ENCODE results near the gene ARMC7. TPM values are rescaled to one million over a fixed set of nuclear protein-coding genes. Genes with fewer than 3 reads are reported as not detected.
A peak's percentile ranks its signal among the peaks of the same experiment; 100 is the strongest.

ARMC7 gene
- total RNA-seq, 1 donor from 2014 or later, result 1.9 TPM

DNA sequence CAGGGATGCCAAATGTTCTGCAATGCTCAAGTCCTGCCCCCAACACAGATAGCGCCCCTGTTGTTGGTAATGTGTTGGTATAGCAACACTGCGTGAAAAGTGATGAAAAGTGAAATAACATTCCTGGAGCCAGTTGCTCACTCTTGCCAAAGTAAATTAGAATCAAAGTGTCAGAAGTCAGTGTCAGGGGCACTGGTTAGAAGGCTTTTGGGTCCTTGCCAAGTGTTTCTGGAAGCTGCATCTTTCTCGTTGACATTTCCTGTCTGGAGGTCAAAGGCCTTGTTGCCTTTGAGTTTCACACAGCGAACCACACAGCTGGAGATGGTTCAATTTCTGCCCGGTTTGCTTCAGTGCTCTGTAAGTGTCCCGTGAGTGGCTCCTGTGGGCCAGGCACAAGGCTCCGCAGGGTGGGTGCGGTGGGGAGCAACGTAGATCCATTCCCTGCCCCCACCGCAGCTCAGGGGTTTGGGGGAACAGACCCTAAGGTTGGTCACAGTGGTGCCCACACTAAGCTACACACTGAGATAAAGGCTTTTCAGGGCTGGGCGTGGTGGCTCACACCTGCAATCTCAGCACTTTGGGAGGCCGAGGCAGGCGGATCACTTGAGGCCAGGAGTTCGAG, 25.6 kb upstream of the ARMC7 start:
- peak overlapping the region; percentile 52 for H3K4me3 Mint-ChIP-seq
- Histone ChIP-seq H4K20me1 (ENCODE audit: low read depth) (no peaks in the 10 kb centered on the region), H3K27me3 (no peaks in the 10 kb centered on the region), H3K4me2 (no peak overlapping the region), H3K27ac (no peak overlapping the region), H3K4me3 (no peak overlapping the region), H2AFZ (replicated peaks) (no peak overlapping the region), H3F3A (ENCODE audit: low read depth) (peaks cover 13% of the 10 kb centered on the region), H3K79me2 (ENCODE audit: low read depth) (no peaks in the 10 kb centered on the region), H3K36me3 (no peaks in the 10 kb centered on the region), H3K4me1 (peaks cover 11% of the 10 kb centered on the region), H3K9ac (no peak overlapping the region), H3K9me3 (ENCODE audit: low read depth) (no peaks in the 10 kb centered on the region)
- H3K27ac Mint-ChIP-seq, result peak overlapping the region; percentile 51
- H3K36me3 Mint-ChIP-seq, result no peaks in the 10 kb centered on the region
- TF ChIP-seq EZH2 (IDR thresholded peaks at IDR 0.05), result no peak
- TF ChIP-seq EZH2phosphoT487 (IDR thresholded peaks at IDR 0.05), result no peak
- TF ChIP-seq, protein P1, sequence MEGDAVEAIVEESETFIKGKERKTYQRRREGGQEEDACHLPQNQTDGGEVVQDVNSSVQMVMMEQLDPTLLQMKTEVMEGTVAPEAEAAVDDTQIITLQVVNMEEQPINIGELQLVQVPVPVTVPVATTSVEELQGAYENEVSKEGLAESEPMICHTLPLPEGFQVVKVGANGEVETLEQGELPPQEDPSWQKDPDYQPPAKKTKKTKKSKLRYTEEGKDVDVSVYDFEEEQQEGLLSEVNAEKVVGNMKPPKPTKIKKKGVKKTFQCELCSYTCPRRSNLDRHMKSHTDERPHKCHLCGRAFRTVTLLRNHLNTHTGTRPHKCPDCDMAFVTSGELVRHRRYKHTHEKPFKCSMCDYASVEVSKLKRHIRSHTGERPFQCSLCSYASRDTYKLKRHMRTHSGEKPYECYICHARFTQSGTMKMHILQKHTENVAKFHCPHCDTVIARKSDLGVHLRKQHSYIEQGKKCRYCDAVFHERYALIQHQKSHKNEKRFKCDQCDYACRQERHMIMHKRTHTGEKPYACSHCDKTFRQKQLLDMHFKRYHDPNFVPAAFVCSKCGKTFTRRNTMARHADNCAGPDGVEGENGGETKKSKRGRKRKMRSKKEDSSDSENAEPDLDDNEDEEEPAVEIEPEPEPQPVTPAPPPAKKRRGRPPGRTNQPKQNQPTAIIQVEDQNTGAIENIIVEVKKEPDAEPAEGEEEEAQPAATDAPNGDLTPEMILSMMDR (IDR thresholded peaks at IDR 0.05), result no peak
- peaks cover 33% of the 10 kb centered on the region for H3K4me1 Mint-ChIP-seq
- DNase-seq (ENCODE audit: low spot score), result no peak
- H3K27me3 Mint-ChIP-seq (ENCODE audit: insufficient read depth, low read depth), result peaks cover 7% of the 10 kb centered on the region
- H3K9me3 Mint-ChIP-seq, result no peaks in the 10 kb centered on the region

DNA sequence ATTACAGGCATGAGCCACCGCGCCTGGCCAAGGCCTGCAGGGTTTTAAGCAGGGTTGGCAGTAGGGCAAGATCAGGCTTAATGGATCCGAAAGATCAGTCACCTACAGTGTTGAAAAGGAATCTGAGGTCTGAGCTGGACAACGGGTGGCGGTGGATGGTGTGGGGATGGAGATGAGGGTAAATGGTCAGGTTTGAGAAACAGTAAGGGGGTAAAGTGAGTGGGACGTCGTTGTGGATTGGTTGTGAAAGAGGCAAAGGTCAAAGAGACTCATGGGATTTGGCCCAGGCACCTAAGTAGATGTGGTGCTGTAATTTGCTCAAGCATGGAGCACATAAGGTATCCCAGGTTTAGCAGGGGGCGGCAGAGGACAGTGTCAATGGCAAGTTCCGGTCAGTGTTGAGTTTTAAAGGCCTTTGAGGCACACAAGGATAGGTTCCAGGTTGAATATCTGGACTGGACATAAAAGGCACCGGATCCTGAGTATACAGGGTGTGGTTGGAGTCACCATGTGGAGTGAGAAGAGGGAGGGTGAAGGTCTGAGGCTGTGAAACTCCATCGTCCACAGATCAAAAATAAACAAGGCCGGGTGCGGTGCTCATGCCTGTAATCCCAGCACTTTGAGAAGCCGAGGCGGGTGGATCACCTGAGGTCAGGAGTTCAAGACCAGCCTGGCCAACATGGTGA, 23.1 kb upstream of the ARMC7 start:
- H3K79me2 ChIP-seq (ENCODE audit: low read depth), result no peaks in the 10 kb centered on the region
- H3K9ac ChIP-seq, result no peak overlapping the region
- Mint-ChIP-seq H3K27ac (no peak overlapping the region), H3K27me3 (ENCODE audit: insufficient read depth, low read depth) (peaks cover 7% of the 10 kb centered on the region), H3K36me3 (no peaks in the 10 kb centered on the region), H3K9me3 (no peaks in the 10 kb centered on the region), H3K4me1 (peaks cover 52% of the 10 kb centered on the region), H3K4me3 (peak overlapping the region; percentile 24)
- H3K36me3 ChIP-seq, result no peaks in the 10 kb centered on the region
- TF ChIP-seq EZH2phosphoT487 (IDR thresholded peaks at IDR 0.05) (no peak), EZH2 (IDR thresholded peaks at IDR 0.05) (no peak)
- TF ChIP-seq, protein P1 (IDR thresholded peaks at IDR 0.05), result no peak
- no peaks in the 10 kb centered on the region for H3K27me3 ChIP-seq
- no peak for DNase-seq (ENCODE audit: low spot score)
- no peaks in the 10 kb centered on the region for H4K20me1 ChIP-seq (ENCODE audit: low read depth)
- H3F3A ChIP-seq (ENCODE audit: low read depth), result peaks cover 21% of the 10 kb centered on the region
- H3K4me1 ChIP-seq, result peaks cover 19% of the 10 kb centered on the region
- no peak overlapping the region for H3K4me3 ChIP-seq
- peak overlapping the region; percentile 73 for H3K4me2 ChIP-seq
- no peak overlapping the region for H2AFZ ChIP-seq (replicated peaks)
- no peak overlapping the region for H3K27ac ChIP-seq
- no peaks in the 10 kb centered on the region for H3K9me3 ChIP-seq (ENCODE audit: low read depth)

DNA sequence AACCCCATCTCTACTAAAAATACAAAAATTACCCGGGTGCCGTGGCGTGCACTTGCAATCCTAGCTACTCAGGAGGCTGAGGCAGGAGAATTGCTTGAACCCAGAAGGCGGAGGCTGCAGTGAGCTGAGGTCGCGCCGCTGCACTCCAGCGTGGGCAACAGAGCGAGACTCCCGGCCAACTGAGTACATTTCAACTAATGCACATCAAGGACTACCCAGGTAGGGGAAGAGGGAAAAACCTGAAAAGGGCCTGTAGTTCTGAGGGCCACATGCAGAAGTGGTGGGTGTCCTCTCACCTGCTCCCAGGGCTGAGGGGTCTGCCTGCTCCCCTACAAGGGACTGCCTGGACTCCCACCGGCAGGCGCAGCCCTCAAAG, 22.6 kb upstream of the ARMC7 start:
- H3K9ac ChIP-seq, result no peak overlapping the region
- TF ChIP-seq, protein P1 (IDR thresholded peaks at IDR 0.05), result no peak
- TF ChIP-seq EZH2phosphoT487 (IDR thresholded peaks at IDR 0.05) (no peak), EZH2 (IDR thresholded peaks at IDR 0.05) (no peak)

More for the DNA sequence above, 22.6 kb upstream of the ARMC7 start:
- Mint-ChIP-seq H3K36me3 (no peaks in the 10 kb centered on the region), H3K4me3 (peak overlapping the region; percentile 52), H3K9me3 (no peaks in the 10 kb centered on the region), H3K27me3 (ENCODE audit: insufficient read depth, low read depth) (peaks cover 7% of the 10 kb centered on the region), H3K4me1 (peaks cover 57% of the 10 kb centered on the region), H3K27ac (no peak overlapping the region)
- H3K4me1 ChIP-seq, result peaks cover 20% of the 10 kb centered on the region
- H3F3A ChIP-seq (ENCODE audit: low read depth), result peaks cover 21% of the 10 kb centered on the region
- peak overlapping the region; percentile 73 for H3K4me2 ChIP-seq
- no peaks in the 10 kb centered on the region for H3K27me3 ChIP-seq
- H2AFZ ChIP-seq (replicated peaks), result peak overlapping the region; percentile 99
- H3K27ac ChIP-seq, result no peak overlapping the region
- H4K20me1 ChIP-seq (ENCODE audit: low read depth), result no peaks in the 10 kb centered on the region
- DNase-seq (ENCODE audit: low spot score), result no peak
- no peaks in the 10 kb centered on the region for H3K9me3 ChIP-seq (ENCODE audit: low read depth)
- no peaks in the 10 kb centered on the region for H3K36me3 ChIP-seq
- H3K79me2 ChIP-seq (ENCODE audit: low read depth), result no peaks in the 10 kb centered on the region
- peak overlapping the region; percentile 62 for H3K4me3 ChIP-seq

All from neural progenitor cell (in vitro differentiated cells).